PC-3 (cell line): Measurements from ENCODE around the gene UTP3.

ENCODE experiments used
- EZH2 ChIP-seq: fragments of 300-600 bp; sonication (generic); IDR thresholded peaks from one replicate; pipeline ENCODE4 v1.6.1; 2017; ENCODE audit warnings: antibody characterized with exemption, mild to moderate bottlenecking, low read length; ENCODE audit not compliant: unreplicated experiment
- EZH2phosphoT487 ChIP-seq: fragments of 300-600 bp; sonication (generic); IDR thresholded peaks from 2 replicates; pipeline ENCODE4 v1.6.1; 2018; ENCODE audit warnings: mild to moderate bottlenecking, antibody characterized with exemption, low read length, borderline replicate concordance
- TF ChIP-seq, protein P1 (sequence below): fragments of 300-600 bp; sonication (generic); conservative IDR thresholded peaks from 2 replicates; pipeline ENCODE4 v1.5.1; 2017; ENCODE audit warnings: antibody characterized with exemption, low read depth, mild to moderate bottlenecking, low read length

DNA sequence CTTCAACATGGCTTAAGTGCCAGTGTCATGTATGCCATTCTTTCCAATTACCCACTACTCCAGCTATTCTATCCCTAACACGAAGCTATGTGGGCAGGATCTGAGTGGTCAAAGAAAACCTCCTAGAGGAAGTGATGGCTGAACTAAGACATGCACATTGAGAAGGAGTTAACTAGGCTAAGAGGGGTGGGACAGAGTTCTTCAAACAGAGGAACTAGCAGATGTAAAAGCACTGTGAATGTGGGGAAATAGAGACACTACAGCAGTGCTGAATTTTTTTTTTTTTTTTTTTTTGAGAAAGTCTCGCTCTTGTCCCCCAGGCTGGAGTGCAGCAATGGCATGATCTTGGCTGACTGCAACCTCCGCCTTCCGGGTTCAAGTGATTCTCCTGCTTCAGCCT is 28.2 kb upstream of the UTP3 start:
- TF ChIP-seq, protein P1, sequence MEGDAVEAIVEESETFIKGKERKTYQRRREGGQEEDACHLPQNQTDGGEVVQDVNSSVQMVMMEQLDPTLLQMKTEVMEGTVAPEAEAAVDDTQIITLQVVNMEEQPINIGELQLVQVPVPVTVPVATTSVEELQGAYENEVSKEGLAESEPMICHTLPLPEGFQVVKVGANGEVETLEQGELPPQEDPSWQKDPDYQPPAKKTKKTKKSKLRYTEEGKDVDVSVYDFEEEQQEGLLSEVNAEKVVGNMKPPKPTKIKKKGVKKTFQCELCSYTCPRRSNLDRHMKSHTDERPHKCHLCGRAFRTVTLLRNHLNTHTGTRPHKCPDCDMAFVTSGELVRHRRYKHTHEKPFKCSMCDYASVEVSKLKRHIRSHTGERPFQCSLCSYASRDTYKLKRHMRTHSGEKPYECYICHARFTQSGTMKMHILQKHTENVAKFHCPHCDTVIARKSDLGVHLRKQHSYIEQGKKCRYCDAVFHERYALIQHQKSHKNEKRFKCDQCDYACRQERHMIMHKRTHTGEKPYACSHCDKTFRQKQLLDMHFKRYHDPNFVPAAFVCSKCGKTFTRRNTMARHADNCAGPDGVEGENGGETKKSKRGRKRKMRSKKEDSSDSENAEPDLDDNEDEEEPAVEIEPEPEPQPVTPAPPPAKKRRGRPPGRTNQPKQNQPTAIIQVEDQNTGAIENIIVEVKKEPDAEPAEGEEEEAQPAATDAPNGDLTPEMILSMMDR, result no peak
- TF ChIP-seq EZH2 (no peak), EZH2phosphoT487 (no peak)
